GM19324 (cell line): Measurements from ENCODE around the gene INPP5E.
"Not testable (repeated sequence)": the region's sequence is repeated elsewhere in the genome, so short reads cannot be mapped to it uniquely, and the experiment has no call there.

Experiments used
- ATAC-seq: cut with Tn5 transposase; IDR thresholded peaks from one replicate; pipeline ENCODE4 v1.9.1; 2021; ENCODE audit warnings: mild to moderate bottlenecking, moderate library complexity; ENCODE audit not compliant: unreplicated experiment, low FRiP score

The INPP5E gene

GRCh38 chr9:136431782-136432350 is 7.8 kb downstream of the INPP5E start:
- no peak for ATAC-seq

GRCh38 chr9:136430588-136431234 is 8.9 kb downstream of the INPP5E start:
- no peak for ATAC-seq

- no peak for ATAC-seq
These were observed 9.8 kb downstream of the INPP5E start for GRCh38 chr9:136429683-136430491.

GRCh38 chr9:136429075-136429628 is 10.5 kb downstream of the INPP5E start:
- no peak for ATAC-seq

GRCh38 chr9:136426787-136427186 is 12.9 kb downstream of the INPP5E start:
- no peak for ATAC-seq

- ATAC-seq, result not testable (repeated sequence)
These were observed 14.3 kb downstream of the INPP5E start for GRCh38 chr9:136425367-136425766.

GRCh38 chr9:136424750-136425362 is 14.8 kb downstream of the INPP5E start:
- ATAC-seq, result no peak

GRCh38 chr9:136423432-136424146 is 16.1 kb downstream of the INPP5E start:
- ATAC-seq, result no peak

GRCh38 chr9:136422876-136423275 is 16.8 kb downstream of the INPP5E start:
- ATAC-seq, result no peak

GRCh38 chr9:136421791-136422190 is 17.9 kb downstream of the INPP5E start:
- ATAC-seq, result no peak

- ATAC-seq, result no peak
These were observed 20.6 kb downstream of the INPP5E start for GRCh38 chr9:136419092-136419420.

- ATAC-seq, result no peak
These were observed 21.2 kb downstream of the INPP5E start for GRCh38 chr9:136418182-136419091.

GRCh38 chr9:136416914-136417313 is 22.7 kb downstream of the INPP5E start:
- no peak for ATAC-seq

GRCh38 chr9:136416427-136416826 is 23.2 kb downstream of the INPP5E start:
- ATAC-seq, result no peak

- no peak for ATAC-seq
These were observed 26.7 kb downstream of the INPP5E start for GRCh38 chr9:136412962-136413361.

- no peak for ATAC-seq
These were observed 28.3 kb downstream of the INPP5E start for GRCh38 chr9:136411378-136411777.

- ATAC-seq, result peak; percentile 79
These were observed 29.0 kb downstream of the INPP5E start, which contains the start of the genes ENTR1 and PMPCA for GRCh38 chr9:136410500-136411287. ENTR1 (minus strand) TSS chr9:136410614; CDS start chr9:136410397, 217 bp downstream. PMPCA (plus strand) TSS chr9:136410658; CDS start chr9:136410669, 11 bp downstream.
